ENCODE data around the gene SLC1A3. TPM values are rescaled to one million over a fixed set of nuclear protein-coding genes. Genes with fewer than 3 reads are reported as not detected.

The SLC1A3 gene
- total and polyA plus RNA-seq, 10 of the 15 experiments (the other 5 are each of a cell fraction or from before 2014, with no cell fraction given): 0.23 to 4.4 (median 3.3) TPM

- Histone ChIP-seq H3K9me3 (replicated peaks; ENCODE audit: control insufficient read depth, insufficient read depth, low read length) (peaks cover 3% of the 10 kb centered on the region), H2AFZ (ENCODE audit: control insufficient read depth, low read depth, low read length) (no peak overlapping the region), H3K4me3 (no peak overlapping the region), H3K36me3 (ENCODE audit: control insufficient read depth in 2 of 2, insufficient read depth in 2 of 2, low read length in 1 of 2) (peaks cover 2 to 22% of the 10 kb centered on the region in 2 experiments), H3K9ac (ENCODE audit: control insufficient read depth, insufficient read depth, low read length) (no peak overlapping the region), H4K20me1 (ENCODE audit: control insufficient read depth, insufficient read depth) (no peaks in the 10 kb centered on the region), H3K27me3 (replicated peaks in 1 of 2; ENCODE audit: control insufficient read depth in 2 of 2, insufficient read depth in 2 of 2, low read length in 1 of 2) (no peaks in the 10 kb centered on the region), H3K79me2 (ENCODE audit: control insufficient read depth, insufficient read depth, low read length) (no peaks in the 10 kb centered on the region; the same call in 1 of the 2 replicates), H3K4me2 (ENCODE audit: control insufficient read depth, insufficient read depth) (no peak overlapping the region), H3K4me1 (ENCODE audit: control insufficient read depth, insufficient read depth, low read length) (peaks cover 16% of the 10 kb centered on the region), H3K27ac (ENCODE audit: control insufficient read depth, insufficient read depth) (no peak overlapping the region)
- in situ Hi-C loops (cut with MboI) (no loop called here), intact Hi-C loops (cut with micrococcal nuclease; ENCODE audit: unreplicated experiment) (no loop called here)
- ATAC-seq (no peak), DNase-seq (ENCODE audit: low read depth, low spot score) (no peak), FAIRE-seq (no peak)
- BruUV-seq (replicated peaks): no TSS peak
- RAD21 ChIA-PET (ENCODE audit: unreplicated experiment): interaction anchor here (1.2 kb wide), 1 partner anchor 16 kb away, joined by 3 read pairs; no protein-coding TSS in a partner anchor
- CTCF ChIA-PET: interaction anchor here (1.3 to 2.9 kb wide), 4 partner anchors 9 to 25 kb away, joined by 4 to 12 read pairs (median 6); no protein-coding TSS in a partner anchor
- POLR2A ChIA-PET: interaction anchor here (0.6 to 1.9 kb wide), 2 partner anchors 16 to 19 kb away, joined by 4 to 6 read pairs; no protein-coding TSS in a partner anchor
- SMC1A ChIA-PET (ENCODE audit: uncharacterized antibody, unreplicated experiment): no interaction called here
- 95% methylated on average over 3 of the region's 3 CpGs for WGBS (ENCODE audit: insufficient coverage, insufficient replicate concordance, low lambda C conversion rate, missing lambda C conversion rate)
- TF ChIP-seq MEF2A (IDR thresholded peaks at IDR 0.05; ENCODE audit: insufficient read depth, low read depth, low read length) (no peak), SMARCA5 (IDR thresholded peaks at IDR 0.05) (no peak), ATF7 (IDR thresholded peaks at IDR 0.05; ENCODE audit: low read depth) (no peak), ZNF592 (IDR thresholded peaks at IDR 0.05) (no peak), CHD1 (IDR thresholded peaks at IDR 0.05; ENCODE audit: low read depth, low read length) (no peak)
- TF ChIP-seq, protein P1, sequence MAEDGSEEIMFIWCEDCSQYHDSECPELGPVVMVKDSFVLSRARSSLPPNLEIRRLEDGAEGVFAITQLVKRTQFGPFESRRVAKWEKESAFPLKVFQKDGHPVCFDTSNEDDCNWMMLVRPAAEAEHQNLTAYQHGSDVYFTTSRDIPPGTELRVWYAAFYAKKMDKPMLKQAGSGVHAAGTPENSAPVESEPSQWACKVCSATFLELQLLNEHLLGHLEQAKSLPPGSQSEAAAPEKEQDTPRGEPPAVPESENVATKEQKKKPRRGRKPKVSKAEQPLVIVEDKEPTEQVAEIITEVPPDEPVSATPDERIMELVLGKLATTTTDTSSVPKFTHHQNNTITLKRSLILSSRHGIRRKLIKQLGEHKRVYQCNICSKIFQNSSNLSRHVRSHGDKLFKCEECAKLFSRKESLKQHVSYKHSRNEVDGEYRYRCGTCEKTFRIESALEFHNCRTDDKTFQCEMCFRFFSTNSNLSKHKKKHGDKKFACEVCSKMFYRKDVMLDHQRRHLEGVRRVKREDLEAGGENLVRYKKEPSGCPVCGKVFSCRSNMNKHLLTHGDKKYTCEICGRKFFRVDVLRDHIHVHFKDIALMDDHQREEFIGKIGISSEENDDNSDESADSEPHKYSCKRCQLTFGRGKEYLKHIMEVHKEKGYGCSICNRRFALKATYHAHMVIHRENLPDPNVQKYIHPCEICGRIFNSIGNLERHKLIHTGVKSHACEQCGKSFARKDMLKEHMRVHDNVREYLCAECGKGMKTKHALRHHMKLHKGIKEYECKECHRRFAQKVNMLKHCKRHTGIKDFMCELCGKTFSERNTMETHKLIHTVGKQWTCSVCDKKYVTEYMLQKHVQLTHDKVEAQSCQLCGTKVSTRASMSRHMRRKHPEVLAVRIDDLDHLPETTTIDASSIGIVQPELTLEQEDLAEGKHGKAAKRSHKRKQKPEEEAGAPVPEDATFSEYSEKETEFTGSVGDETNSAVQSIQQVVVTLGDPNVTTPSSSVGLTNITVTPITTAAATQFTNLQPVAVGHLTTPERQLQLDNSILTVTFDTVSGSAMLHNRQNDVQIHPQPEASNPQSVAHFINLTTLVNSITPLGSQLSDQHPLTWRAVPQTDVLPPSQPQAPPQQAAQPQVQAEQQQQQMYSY (CRISPR knock-in tag; IDR thresholded peaks at IDR 0.05): no peak
Measured at GRCh38 chr5:36705055-36705454, 98.6 kb downstream of the SLC1A3 start.
